Motor neuron (in vitro differentiated cells): ENCODE measurements around the gene DOCK7. TPM values are rescaled to one million over a fixed set of nuclear protein-coding genes. Genes with fewer than 3 reads are reported as not detected.

Source experiments
- ATAC-seq, 8 experiments: fragments of 200-7000 bp; cut with Tn5 transposase; replicated peaks in 6 of 8; 2 replicates each; pipeline ENCODE4 v1.8.0; 2021; ENCODE audit warnings: mild to moderate bottlenecking in 8 of 8, moderate library complexity in 8 of 8
- H3K27ac ChIP-seq, 2 donors: fragments of 250-450 bp; sonication (Bioruptor Pico); 2 replicates each; pipeline ENCODE4 v1.9.0; 2021; ENCODE audit warnings: antibody characterized with exemption in 2 of 2, mild to moderate bottlenecking in 2 of 2, moderate library complexity in 1 of 2
- H3K4me1 ChIP-seq, 2 donors: fragments of 250-450 bp; sonication (Bioruptor Pico); replicated peaks in 1 of 2; 2 replicates each; pipeline ENCODE4 v1.6.1; 2021; ENCODE audit warnings: antibody characterized with exemption in 2 of 2, mild to moderate bottlenecking in 2 of 2, moderate library complexity in 1 of 2
- H3K4me3 ChIP-seq, 5 donors: fragments of 250-450 bp; sonication (Bioruptor Pico); 2 replicates each; pipeline ENCODE4 v1.9.0; 2021; ENCODE audit warnings: antibody characterized with exemption in 5 of 5, mild to moderate bottlenecking in 5 of 5, moderate library complexity in 4 of 5
- WGBS, 10 experiments: fragments of 450-650 bp; shearing (Covaris generic); methylation state at CpG; one replicate each; pipeline ENCODE4 v1.0.0; 2022; 5-methylcytosine and 5-hydroxymethylcytosine counted together
- in situ Hi-C, 9 experiments: fragments of 400-800 bp; cut with MboI; loops; one replicate each; pipeline ENCODE4 v1.15.0; 2021; ENCODE audit warnings: low sequenced_read_pairs in 9 of 9, low pct_unique_long_range_greater_than_20kb in 2 of 9; ENCODE audit not compliant: unreplicated experiment in 9 of 9
- total RNA-seq, 8 experiments: library from RNA; unstranded; fragments of 300-600 nt; gene quantifications; 2 replicates each; pipeline versions ENCODE4 v1.2.3 to v1.2.4, GENCODE V29; 2022

The DOCK7 gene
- total RNA-seq, 8 experiments from 2014 or later = 20.5 to 114 (median 81.6) TPM

GRCh38 chr1:62448221-62448933 is 239.8 kb downstream of the DOCK7 start:
- 80 to 100% (median 96%) methylated on average over 2 to 3 of the region's 3 CpGs for WGBS, 10 experiments
- no peak overlapping the region for H3K4me3 ChIP-seq
- ATAC-seq = no peak
- no peak overlapping the region for H3K27ac ChIP-seq
- in situ Hi-C loops = no loop called here
- H3K4me1 ChIP-seq = no peaks in the 10 kb centered on the region

- ATAC-seq = no peak
- in situ Hi-C loops = no loop called here
- WGBS, 10 experiments = 86 to 100% (median 96%) methylated on average over 1 of the region's 1 CpG
Measured at GRCh38 chr1:62444701-62445100, 243.5 kb downstream of the DOCK7 start.

DNA sequence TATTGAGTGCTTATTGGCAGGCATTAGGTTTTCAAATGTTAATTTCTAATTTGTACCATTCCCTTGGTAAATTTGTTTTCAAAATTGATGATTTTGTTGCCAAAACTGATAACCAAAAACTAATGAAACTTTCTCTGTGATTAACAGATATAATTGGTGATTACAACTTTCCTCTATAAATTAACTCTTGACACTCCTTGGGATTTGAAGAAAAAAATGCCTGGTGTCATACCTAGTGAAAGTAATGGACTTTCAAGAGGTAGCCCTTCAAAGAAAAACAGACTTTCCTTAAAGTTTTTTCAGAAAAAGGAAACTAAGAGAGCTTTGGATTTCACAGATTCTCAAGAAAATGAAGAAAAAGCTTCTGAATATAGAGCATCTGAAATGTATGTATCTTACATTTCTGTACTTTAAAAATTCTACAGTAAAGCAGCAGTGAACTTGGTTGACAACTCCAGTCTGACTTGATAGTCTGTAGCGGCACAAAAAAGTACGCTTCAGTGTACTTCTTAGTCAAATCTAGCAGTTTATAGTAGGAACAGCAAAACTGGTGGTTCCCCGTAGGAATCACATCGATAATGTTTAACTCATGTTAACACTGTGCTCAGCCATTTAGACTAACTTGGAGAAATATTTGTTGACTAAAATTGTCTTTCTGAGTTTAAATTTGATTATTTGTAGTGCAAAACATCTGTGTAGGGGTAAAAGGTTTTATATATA is 248.4 kb downstream of the DOCK7 start:
- 23 to 100% (median 73%) methylated on average over 1 to 4 of the region's 4 CpGs; no CpG with 5 or more reads in 1 of the 10 experiments for WGBS, 10 experiments
- H3K27ac ChIP-seq = no peak overlapping the region
- in situ Hi-C loops = no loop called here
- H3K4me1 ChIP-seq = peaks cover 7 to 8% of the 10 kb centered on the region in 2 donors
- ATAC-seq = no peak
- no peak overlapping the region for H3K4me3 ChIP-seq

More at GRCh38 chr1:62444701-62445100, 243.5 kb downstream of the DOCK7 start:
- Histone ChIP-seq H3K4me3 (no peak overlapping the region), H3K4me1 (no peaks in the 10 kb centered on the region), H3K27ac (no peak overlapping the region)

DNA sequence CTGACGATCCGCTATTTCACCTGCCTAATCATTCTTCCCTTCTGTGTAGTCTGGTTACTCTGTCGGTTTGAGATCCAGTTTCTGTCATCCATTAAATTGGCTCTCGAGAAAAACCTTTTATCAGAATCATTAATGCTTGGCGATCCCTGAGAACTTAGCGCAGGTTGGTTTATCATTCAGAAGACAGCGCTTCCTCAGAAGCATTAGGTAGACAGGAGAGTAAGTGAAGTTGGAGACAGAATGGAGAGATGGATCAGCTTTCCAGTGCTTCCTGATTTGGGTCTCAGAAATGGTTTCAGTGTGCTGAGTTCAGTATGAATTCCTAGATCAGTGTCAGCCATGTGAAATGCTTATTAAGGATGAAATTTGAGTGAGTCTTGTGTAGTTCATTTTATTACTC is 250.0 kb downstream of the DOCK7 start:
- Histone ChIP-seq H3K4me1 (peaks cover 7 to 8% of the 10 kb centered on the region in 2 donors), H3K27ac (no peak overlapping the region), H3K4me3 (peak overlapping the region; percentile 58 to 92 (median 72))
- in situ Hi-C loops = no loop called here
- no peak for ATAC-seq
- 0 to 3% (median 0%) methylated on average over 2 to 7 of the region's 7 CpGs; no CpG with 5 or more reads in 2 of the 10 experiments for whole genome bisulfite sequencing, 10 experiments

DNA sequence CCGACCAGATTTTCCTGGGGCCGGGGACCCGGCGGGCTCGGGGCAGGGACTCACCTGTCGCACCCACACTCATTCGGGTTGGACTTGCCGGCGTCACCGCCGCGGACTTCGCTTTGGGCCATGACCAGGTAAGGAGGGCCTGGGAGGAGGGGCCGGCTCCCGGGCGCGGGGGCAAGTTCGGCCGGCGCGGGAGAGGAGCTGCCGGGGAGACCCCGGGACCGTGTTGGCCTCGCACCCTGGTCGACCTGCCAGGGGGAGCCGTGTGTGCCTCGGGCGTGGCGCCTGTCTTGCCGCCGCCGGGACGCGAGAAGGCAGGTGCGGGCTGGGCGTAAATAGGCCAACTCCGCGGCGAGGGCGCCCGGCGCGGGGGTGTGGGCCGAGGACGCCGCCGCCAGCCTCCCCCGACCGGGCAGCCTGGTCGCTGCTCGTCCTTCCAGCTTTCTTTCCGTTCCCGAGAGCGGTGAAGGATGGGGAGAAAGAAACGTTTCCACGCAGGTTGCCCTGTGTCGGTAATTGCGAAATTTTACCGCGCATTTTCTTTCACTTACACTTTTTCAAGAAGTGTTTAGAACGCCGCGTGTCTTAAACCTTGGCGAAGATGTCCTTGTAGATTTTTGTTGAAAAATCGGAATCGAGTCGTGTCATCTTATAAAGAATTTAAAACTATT is 250.8 kb downstream of the DOCK7 start:
- 0 to 4% (median 0%) methylated on average over 2 to 23 of the region's 68 CpGs; no CpG with 5 or more reads in 1 of the 10 experiments for WGBS, 10 experiments
- in situ Hi-C loops = no loop called here
- peak overlapping the region; percentile 99 to 100 for H3K27ac ChIP-seq
- ATAC-seq = peak in 5 of 8 experiments; percentile 0 to 9 (median 2)
- peak overlapping the region; percentile 58 to 92 (median 72) for H3K4me3 ChIP-seq
- H3K4me1 ChIP-seq = peaks cover 7 to 8% of the 10 kb centered on the region in 2 donors

GRCh38 chr1:62436466-62437272 is 251.5 kb downstream of the DOCK7 start, which contains the start of gene USP1:
Gene USP1 (plus strand): TSS chr1:62437049. CDS start chr1:62439868, 2,819 bp downstream.
- WGBS, 10 experiments = 0 to 4% (median 2%) methylated on average over 5 to 41 of the region's 76 CpGs; no CpG with 5 or more reads in 4 of the 10 experiments
- Histone ChIP-seq H3K4me1 (peaks cover 7 to 8% of the 10 kb centered on the region in 2 donors), H3K27ac (peak within 1 kb of the TSS; percentile 99 to 100), H3K4me3 (peak within 1 kb of the TSS; percentile 58 to 92 (median 72))
- peak; percentile 83 to 90 (median 88) for ATAC-seq
- in situ Hi-C loops = no loop called here

DNA sequence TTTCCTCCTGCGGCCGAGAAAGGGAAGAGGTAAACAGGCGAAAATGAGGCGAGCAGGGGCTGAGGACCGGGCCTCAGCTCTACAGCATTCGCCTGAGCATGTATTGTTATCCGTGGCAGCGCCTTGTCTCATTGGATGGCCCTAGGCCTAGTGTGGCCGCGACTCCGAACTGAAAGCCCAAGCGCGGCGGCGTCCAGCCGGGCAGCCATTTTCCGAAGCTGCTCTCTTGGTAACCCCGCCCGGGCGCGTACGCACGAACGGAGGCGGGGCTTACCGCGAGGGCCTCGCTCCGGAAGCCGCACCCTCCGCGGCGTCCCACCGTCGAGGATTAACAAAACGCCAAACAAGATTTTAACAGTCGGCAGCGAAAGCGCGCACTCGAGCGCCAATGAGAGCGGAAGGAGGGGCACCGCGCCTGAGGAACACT is 252.1 kb downstream of the DOCK7 start:
- ATAC-seq = peak in 6 of 8 experiments; percentile 72 to 81 (median 78)
- peak overlapping the region; percentile 99 to 100 for H3K27ac ChIP-seq
- 0 to 2% (median 0%) methylated on average over 2 to 41 of the region's 45 CpGs; no CpG with 5 or more reads in 3 of the 10 experiments for WGBS, 10 experiments

DNA sequence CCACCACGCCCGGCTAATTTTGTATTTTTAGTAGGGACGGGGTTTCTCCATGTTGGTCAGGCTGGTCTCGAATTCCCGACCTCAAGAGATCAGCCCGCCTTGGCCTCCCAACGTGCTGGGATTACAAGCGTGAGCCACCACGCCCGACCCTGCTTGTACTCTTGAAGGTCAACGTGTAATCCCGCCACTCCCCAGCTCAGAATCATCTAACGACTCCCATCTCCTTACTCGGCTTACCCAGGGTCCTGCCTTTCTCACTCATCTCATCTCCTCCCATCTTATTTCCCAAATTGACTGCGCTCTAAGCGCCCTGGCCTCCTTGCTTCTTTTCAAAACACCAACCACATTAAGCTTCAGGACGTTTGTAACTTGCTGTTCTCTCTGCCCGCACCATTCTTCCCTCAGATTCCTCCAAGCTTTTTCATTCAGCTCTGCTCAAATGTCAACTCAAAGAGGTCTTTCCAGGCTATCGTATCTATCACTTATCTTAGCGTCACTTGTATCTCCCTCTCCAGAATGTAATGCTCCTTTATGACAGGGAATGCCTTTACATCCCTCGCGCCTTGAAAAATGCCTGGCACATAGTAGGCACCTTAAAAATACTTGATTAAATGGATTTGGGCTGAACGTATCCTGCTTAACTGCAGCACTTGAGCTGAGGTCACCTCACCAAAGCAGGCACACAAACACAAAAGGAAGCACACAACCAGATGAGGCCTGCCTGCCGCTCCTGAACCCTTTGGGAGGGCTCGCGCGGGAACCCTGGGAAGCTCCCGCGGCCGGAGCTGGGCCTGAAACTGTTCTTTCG is 252.8 kb downstream of the DOCK7 start:
- in situ Hi-C loops = no loop called here
- 17 to 74% (median 49%) methylated on average over 6 to 24 of the region's 31 CpGs; no CpG with 5 or more reads in 1 of the 10 experiments for WGBS, 10 experiments
- H3K4me3 ChIP-seq = peak overlapping the region; percentile 58 to 92 (median 72)
- H3K4me1 ChIP-seq = peaks cover 7 to 8% of the 10 kb centered on the region in 2 donors
- H3K27ac ChIP-seq = peak overlapping the region; percentile 99 to 100
- ATAC-seq = peak; percentile 4 to 15 (median 6)

More for the DNA sequence above, 252.1 kb downstream of the DOCK7 start:
- Histone ChIP-seq H3K4me1 (peaks cover 7 to 8% of the 10 kb centered on the region in 2 donors), H3K4me3 (peak overlapping the region; percentile 58 to 92 (median 72))
- in situ Hi-C loops = no loop called here

DNA sequence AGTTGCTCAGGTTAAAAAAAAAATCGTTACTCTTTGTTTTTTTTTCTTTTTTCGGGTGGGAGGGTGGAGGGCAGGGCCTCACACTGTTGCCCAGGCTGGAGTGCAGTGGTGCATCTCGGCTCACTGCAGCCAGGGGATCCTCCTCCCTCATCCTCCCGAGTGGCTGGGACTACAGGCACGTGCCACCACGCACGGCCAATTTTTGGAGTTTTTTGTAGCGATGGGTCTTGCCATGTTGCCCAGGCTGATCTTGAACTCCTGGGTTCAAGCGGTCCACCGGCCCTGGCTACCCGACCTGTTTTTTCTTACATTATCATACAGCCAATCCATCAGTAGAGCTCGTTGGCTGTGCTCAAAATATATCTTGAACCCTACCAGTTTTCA is 253.6 kb downstream of the DOCK7 start:
- WGBS, 10 experiments = 89 to 100% (median 96%) methylated on average over 1 to 11 of the region's 12 CpGs; no CpG with 5 or more reads in 3 of the 10 experiments
- Histone ChIP-seq H3K4me1 (peaks cover 7 to 8% of the 10 kb centered on the region in 2 donors), H3K27ac (no peak overlapping the region), H3K4me3 (no peak overlapping the region)
- in situ Hi-C loops = no loop called here
- no peak for ATAC-seq

GRCh38 chr1:62433861-62434617 is 254.1 kb downstream of the DOCK7 start:
- 67 to 95% (median 90%) methylated on average over 1 to 10 of the region's 10 CpGs for WGBS, 10 experiments
- in situ Hi-C loops = no loop called here
- Histone ChIP-seq H3K4me1 (peaks cover 7 to 8% of the 10 kb centered on the region in 2 donors), H3K4me3 (no peak overlapping the region), H3K27ac (no peak overlapping the region)
- ATAC-seq = no peak

DNA sequence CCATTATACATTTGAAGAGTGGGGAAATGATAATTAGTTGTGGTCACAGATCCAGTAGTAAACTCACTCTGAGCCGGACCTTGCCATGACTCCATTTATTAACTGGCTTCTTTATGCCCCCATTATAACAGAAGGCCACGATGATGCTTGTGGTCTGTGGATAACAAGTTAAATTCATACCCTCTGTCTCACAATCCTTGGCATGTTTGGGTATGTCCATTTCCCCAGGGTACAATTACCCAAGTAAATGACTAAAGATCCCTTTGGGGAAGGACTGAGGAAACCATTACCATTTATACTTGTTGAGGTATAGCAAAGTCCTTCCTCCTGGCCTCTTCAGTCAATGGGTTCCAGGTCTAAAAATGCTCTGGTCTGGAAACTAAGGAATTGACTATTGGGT is 258.6 kb downstream of the DOCK7 start:
- ATAC-seq = no peak

More for the DNA sequence above, 258.6 kb downstream of the DOCK7 start:
- no peak overlapping the region for H3K27ac ChIP-seq
- in situ Hi-C loops = no loop called here
- H3K4me1 ChIP-seq = peaks cover 3 to 4% of the 10 kb centered on the region in 2 donors
- H3K4me3 ChIP-seq = no peak overlapping the region
- WGBS, 10 experiments = 20 to 100% (median 100%) methylated on average over 1 to 2 of the region's 2 CpGs; no CpG with 5 or more reads in 3 of the 10 experiments
